A549 (cell line): Measurements from ENCODE around the gene CREB5.

Experiments
- CHD2 ChIP-seq: fragments of 150-350 bp; IDR thresholded peaks from 2 replicates; pipeline ENCODE4 v1.6.1; 2014; ENCODE audit warnings: low read length; ENCODE audit not compliant: partially characterized antibody
- EHMT2 ChIP-seq: fragments of 200-600 bp; sonication (generic); IDR thresholded peaks from 2 replicates; pipeline ENCODE4 v1.6.1; 2016; ENCODE audit warnings: antibody characterized with exemption, low read depth, mild to moderate bottlenecking, moderate library complexity
- ESRRA ChIP-seq: fragments of 150-350 bp; IDR thresholded peaks from 2 replicates; pipeline ENCODE4 v1.6.1; 2014; ENCODE audit warnings: mild to moderate bottlenecking, low read length, borderline replicate concordance
- FOSB ChIP-seq: fragments of 250-450 bp; sonication (Bioruptor Pico); IDR thresholded peaks from 2 replicates; pipeline ENCODE4 v1.5.0; 2020; ENCODE audit warnings: mild to moderate bottlenecking, moderate library complexity
- MYC ChIP-seq: IDR thresholded peaks from 2 replicates; pipeline ENCODE4 v1.6.1; 2012; ENCODE audit warnings: mild to moderate bottlenecking, inconsistent platforms, low read length, improper control_type of control experiment, borderline replicate concordance
- POLR2A ChIP-seq: IDR thresholded peaks from 2 replicates; pipeline ENCODE4 v1.6.1; 2012; ENCODE audit warnings: mild to moderate bottlenecking, low read length
- RCOR1 ChIP-seq: fragments of 150-350 bp; IDR thresholded peaks from 2 replicates; pipeline ENCODE4 v1.6.1; 2014; ENCODE audit warnings: antibody characterized with exemption, low read length, low read depth
- TF ChIP-seq, protein P1 (sequence below): fragments of >200 bp; sonication (Bioruptor Twin); formaldehyde crosslinking; IDR thresholded peaks from 3 replicates; pipeline ENCODE4 v1.5.1; 2016
- TF ChIP-seq, protein P2 (sequence below): IDR thresholded peaks from 2 replicates; pipeline ENCODE4 v1.6.1; 2012
- TF ChIP-seq, protein P3 (sequence below): IDR thresholded peaks from 2 replicates; pipeline ENCODE4 v1.6.1; 2012
- TF ChIP-seq, protein P4 (sequence below): fragments of 200-600 bp; sonication (generic); IDR thresholded peaks from 2 replicates; pipeline ENCODE4 v1.6.1; 2016; ENCODE audit warnings: antibody characterized with exemption, mild to moderate bottlenecking, moderate library complexity

DNA sequence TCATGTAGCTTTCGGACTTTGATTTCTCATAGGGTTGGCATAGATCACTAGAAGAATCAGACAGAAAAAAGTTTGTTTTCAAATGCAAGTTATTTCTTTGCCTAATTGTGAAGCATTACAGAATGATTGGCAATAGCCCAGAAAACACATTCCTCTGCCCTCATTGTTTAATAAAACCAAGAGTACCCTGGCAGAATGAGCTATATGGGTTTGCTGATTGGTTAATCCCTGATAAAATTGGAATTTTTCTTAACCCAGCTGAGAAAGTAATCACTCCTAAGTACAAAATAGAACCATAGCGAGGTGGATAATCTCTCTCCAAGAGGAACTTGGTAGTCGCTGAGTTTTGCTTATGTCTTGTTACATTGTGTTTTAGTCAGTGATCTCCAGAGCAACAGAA is 30.9 kb upstream of the CREB5 start:
- TF ChIP-seq, protein P1, sequence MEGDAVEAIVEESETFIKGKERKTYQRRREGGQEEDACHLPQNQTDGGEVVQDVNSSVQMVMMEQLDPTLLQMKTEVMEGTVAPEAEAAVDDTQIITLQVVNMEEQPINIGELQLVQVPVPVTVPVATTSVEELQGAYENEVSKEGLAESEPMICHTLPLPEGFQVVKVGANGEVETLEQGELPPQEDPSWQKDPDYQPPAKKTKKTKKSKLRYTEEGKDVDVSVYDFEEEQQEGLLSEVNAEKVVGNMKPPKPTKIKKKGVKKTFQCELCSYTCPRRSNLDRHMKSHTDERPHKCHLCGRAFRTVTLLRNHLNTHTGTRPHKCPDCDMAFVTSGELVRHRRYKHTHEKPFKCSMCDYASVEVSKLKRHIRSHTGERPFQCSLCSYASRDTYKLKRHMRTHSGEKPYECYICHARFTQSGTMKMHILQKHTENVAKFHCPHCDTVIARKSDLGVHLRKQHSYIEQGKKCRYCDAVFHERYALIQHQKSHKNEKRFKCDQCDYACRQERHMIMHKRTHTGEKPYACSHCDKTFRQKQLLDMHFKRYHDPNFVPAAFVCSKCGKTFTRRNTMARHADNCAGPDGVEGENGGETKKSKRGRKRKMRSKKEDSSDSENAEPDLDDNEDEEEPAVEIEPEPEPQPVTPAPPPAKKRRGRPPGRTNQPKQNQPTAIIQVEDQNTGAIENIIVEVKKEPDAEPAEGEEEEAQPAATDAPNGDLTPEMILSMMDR: no peak
- no peak for TF ChIP-seq EHMT2
- TF ChIP-seq POLR2A: no peak
- no peak for TF ChIP-seq RCOR1
- no peak for TF ChIP-seq CHD2
- no peak for TF ChIP-seq MYC
- TF ChIP-seq FOSB (CRISPR knock-in tag): no peak
- no peak for TF ChIP-seq ESRRA
- TF ChIP-seq, protein P2, sequence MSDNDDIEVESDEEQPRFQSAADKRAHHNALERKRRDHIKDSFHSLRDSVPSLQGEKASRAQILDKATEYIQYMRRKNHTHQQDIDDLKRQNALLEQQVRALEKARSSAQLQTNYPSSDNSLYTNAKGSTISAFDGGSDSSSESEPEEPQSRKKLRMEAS: no peak
- TF ChIP-seq, protein P3, sequence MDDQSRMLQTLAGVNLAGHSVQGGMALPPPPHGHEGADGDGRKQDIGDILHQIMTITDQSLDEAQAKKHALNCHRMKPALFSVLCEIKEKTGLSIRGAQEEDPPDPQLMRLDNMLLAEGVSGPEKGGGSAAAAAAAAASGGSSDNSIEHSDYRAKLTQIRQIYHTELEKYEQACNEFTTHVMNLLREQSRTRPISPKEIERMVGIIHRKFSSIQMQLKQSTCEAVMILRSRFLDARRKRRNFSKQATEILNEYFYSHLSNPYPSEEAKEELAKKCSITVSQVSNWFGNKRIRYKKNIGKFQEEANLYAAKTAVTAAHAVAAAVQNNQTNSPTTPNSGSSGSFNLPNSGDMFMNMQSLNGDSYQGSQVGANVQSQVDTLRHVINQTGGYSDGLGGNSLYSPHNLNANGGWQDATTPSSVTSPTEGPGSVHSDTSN: no peak
- TF ChIP-seq, protein P4, sequence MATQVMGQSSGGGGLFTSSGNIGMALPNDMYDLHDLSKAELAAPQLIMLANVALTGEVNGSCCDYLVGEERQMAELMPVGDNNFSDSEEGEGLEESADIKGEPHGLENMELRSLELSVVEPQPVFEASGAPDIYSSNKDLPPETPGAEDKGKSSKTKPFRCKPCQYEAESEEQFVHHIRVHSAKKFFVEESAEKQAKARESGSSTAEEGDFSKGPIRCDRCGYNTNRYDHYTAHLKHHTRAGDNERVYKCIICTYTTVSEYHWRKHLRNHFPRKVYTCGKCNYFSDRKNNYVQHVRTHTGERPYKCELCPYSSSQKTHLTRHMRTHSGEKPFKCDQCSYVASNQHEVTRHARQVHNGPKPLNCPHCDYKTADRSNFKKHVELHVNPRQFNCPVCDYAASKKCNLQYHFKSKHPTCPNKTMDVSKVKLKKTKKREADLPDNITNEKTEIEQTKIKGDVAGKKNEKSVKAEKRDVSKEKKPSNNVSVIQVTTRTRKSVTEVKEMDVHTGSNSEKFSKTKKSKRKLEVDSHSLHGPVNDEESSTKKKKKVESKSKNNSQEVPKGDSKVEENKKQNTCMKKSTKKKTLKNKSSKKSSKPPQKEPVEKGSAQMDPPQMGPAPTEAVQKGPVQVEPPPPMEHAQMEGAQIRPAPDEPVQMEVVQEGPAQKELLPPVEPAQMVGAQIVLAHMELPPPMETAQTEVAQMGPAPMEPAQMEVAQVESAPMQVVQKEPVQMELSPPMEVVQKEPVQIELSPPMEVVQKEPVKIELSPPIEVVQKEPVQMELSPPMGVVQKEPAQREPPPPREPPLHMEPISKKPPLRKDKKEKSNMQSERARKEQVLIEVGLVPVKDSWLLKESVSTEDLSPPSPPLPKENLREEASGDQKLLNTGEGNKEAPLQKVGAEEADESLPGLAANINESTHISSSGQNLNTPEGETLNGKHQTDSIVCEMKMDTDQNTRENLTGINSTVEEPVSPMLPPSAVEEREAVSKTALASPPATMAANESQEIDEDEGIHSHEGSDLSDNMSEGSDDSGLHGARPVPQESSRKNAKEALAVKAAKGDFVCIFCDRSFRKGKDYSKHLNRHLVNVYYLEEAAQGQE: no peak
